ENCODE results near the gene WNT7A. TPM values are rescaled to one million over a fixed set of nuclear protein-coding genes. Genes with fewer than 3 reads are reported as not detected.

The WNT7A gene
- total and polyA plus RNA-seq, 2 donors (not counting 3 experiments of a cell fraction or from before 2014, with no cell fraction given) = not detected

GRCh38 chr3:13788522-13789424 is 91.1 kb downstream of the WNT7A start:
- Histone ChIP-seq H3K9ac (replicated peaks; ENCODE audit: extremely low read depth, insufficient read depth, low read length) (no peak overlapping the region), H3K9me3 (replicated peaks; ENCODE audit: control insufficient read depth, insufficient read depth, low read length) (no peaks in the 10 kb centered on the region), H2AFZ (ENCODE audit: low read depth, low read length) (no peak overlapping the region), H3K36me3 (ENCODE audit: control insufficient read depth in 2 of 2, extremely low read depth in 1 of 2, insufficient read depth in 2 of 2, low read length in 2 of 2) (no peaks in the 10 kb centered on the region), H3K4me1 (ENCODE audit: control insufficient read depth, extremely low read depth, insufficient read depth, low read length) (no peaks in the 10 kb centered on the region), H3K79me2 (ENCODE audit: control insufficient read depth, insufficient read depth, low read length) (no peaks in the 10 kb centered on the region), H3K4me3 (replicated peaks in 1 of 3; ENCODE audit: insufficient read depth in 1 of 3, low read depth in 1 of 3, low read length in 3 of 3) (no peak overlapping the region), H3K4me2 (ENCODE audit: insufficient read depth, low read length) (no peak overlapping the region), H3K27me3 (ENCODE audit: control insufficient read depth in 2 of 2, insufficient read depth in 2 of 2, low read length in 2 of 2) (no peaks in the 10 kb centered on the region), H4K20me1 (replicated peaks; ENCODE audit: control insufficient read depth, extremely low read depth, insufficient read depth, low read length) (no peaks in the 10 kb centered on the region), H3K27ac (ENCODE audit: insufficient read depth, low read depth, low read length) (no peak overlapping the region), H3K9me1 (replicated peaks; ENCODE audit: control insufficient read depth, extremely low read depth, insufficient read depth, low read length) (no peaks in the 10 kb centered on the region)
- BruUV-seq (replicated peaks) = no TSS peak
- TF ChIP-seq CTCF (IDR thresholded peaks at IDR 0.05; ENCODE audit: extremely low read depth in 1 of 2, insufficient read depth in 1 of 2, low read depth in 1 of 2, low read length in 2 of 2) = no peak
- TF ChIP-seq POLR2AphosphoS5 (IDR thresholded peaks at IDR 0.05; ENCODE audit: insufficient read depth, low read depth, low read length) = no peak
- TF ChIP-seq MYC (IDR thresholded peaks at IDR 0.05; ENCODE audit: low read depth, low read length) = no peak
- TF ChIP-seq MAX (IDR thresholded peaks at IDR 0.05; ENCODE audit: insufficient read depth, insufficient read length) = no peak
- FAIRE-seq (no peak), DNase-seq (ENCODE audit: low read depth, low spot score) (no peak)
- ChIA-PET CTCF (no interaction called here), POLR2A (no interaction called here)
- intact Hi-C loops (cut with micrococcal nuclease) (no loop called here), dilution Hi-C loops (cut with MboI; ENCODE audit: extremely low pct_ligation_motif_present, low sequenced_read_pairs) (no loop called here)
